ENCODE results near the gene NLGN1. TPM values are rescaled to one million over a fixed set of nuclear protein-coding genes. Genes with fewer than 3 reads are reported as not detected.

NLGN1 gene
- total RNA-seq, 1 experiment from 2014 or later, result 0.85 TPM

- H3K27me3 ChIP-seq (ENCODE audit: control insufficient read depth, insufficient read depth, low read length), result no peaks in the 10 kb centered on the region
- H3K36me3 ChIP-seq (ENCODE audit: control insufficient read depth, insufficient read depth, low read length), result no peaks in the 10 kb centered on the region
- CTCF ChIA-PET, result no interaction called here
- TF ChIP-seq TCF7L2 (IDR thresholded peaks at IDR 0.05; ENCODE audit: low read depth, low read length) (no peak), POLR2AphosphoS5 (IDR thresholded peaks at IDR 0.05; ENCODE audit: low read depth, low read length) (no peak), SIN3A (IDR thresholded peaks at IDR 0.05; ENCODE audit: borderline replicate concordance, insufficient read depth, low read depth, low read length) (no peak), REST (IDR thresholded peaks at IDR 0.05; ENCODE audit: insufficient read depth in 1 of 2, low read depth in 2 of 2, low read length in 1 of 2) (no peak), CTCF (IDR thresholded peaks at IDR 0.05) (no peak)
- H3K4me3 ChIP-seq (ENCODE audit: low read depth in 2 of 2, low read length in 2 of 2), result no peak overlapping the region
- ATAC-seq (no peak), DNase-seq (ENCODE audit: low read depth, low spot score) (no peak)
- BruUV-seq (replicated peaks), result no TSS peak
- intact Hi-C loops (cut with micrococcal nuclease; ENCODE audit: unreplicated experiment) (no loop called here), in situ Hi-C loops (cut with HindIII; ENCODE audit: low pct_unique_long_range_greater_than_20kb, low sequenced_read_pairs) (no loop called here)
- POLR2A ChIA-PET, result no interaction called here
- H3K27ac ChIP-seq (ENCODE audit: low read length), result no peak overlapping the region
- H3K4me1 ChIP-seq (ENCODE audit: control insufficient read depth, insufficient read depth, low read length), result no peaks in the 10 kb centered on the region
- H3K9me3 ChIP-seq (ENCODE audit: control insufficient read depth, insufficient read depth, low read depth, low read length), result no peaks in the 10 kb centered on the region
These were observed 220.6 kb downstream of the NLGN1 start for GRCh38 chr3:173618148-173618547.

- no peak for ATAC-seq
- Histone ChIP-seq H3K27me3 (ENCODE audit: control insufficient read depth, insufficient read depth, low read length) (no peaks in the 10 kb centered on the region), H3K36me3 (ENCODE audit: control insufficient read depth, insufficient read depth, low read length) (no peaks in the 10 kb centered on the region), H3K4me1 (ENCODE audit: control insufficient read depth, insufficient read depth, low read length) (no peaks in the 10 kb centered on the region), H3K9me3 (ENCODE audit: control insufficient read depth, insufficient read depth, low read depth, low read length) (no peaks in the 10 kb centered on the region), H3K27ac (ENCODE audit: low read length) (no peak overlapping the region), H3K4me3 (ENCODE audit: low read depth in 2 of 2, low read length in 2 of 2) (no peak overlapping the region)
- ChIA-PET CTCF (no interaction called here), POLR2A (no interaction called here)
- intact Hi-C loops (cut with micrococcal nuclease; ENCODE audit: unreplicated experiment), result no loop called here
- no TSS peak for BruUV-seq (replicated peaks)
- in situ Hi-C loops (cut with HindIII; ENCODE audit: low pct_unique_long_range_greater_than_20kb, low sequenced_read_pairs), result no loop called here
- no peak for TF ChIP-seq SIN3A (IDR thresholded peaks at IDR 0.05; ENCODE audit: borderline replicate concordance, insufficient read depth, low read depth, low read length)
- no peak for TF ChIP-seq POLR2AphosphoS5 (IDR thresholded peaks at IDR 0.05; ENCODE audit: low read depth, low read length)
- TF ChIP-seq CTCF (IDR thresholded peaks at IDR 0.05), result no peak
- no peak for TF ChIP-seq TCF7L2 (IDR thresholded peaks at IDR 0.05; ENCODE audit: low read depth, low read length)
- TF ChIP-seq REST (IDR thresholded peaks at IDR 0.05; ENCODE audit: insufficient read depth in 1 of 2, low read depth in 2 of 2, low read length in 1 of 2), result no peak
- no peak for DNase-seq (ENCODE audit: low read depth, low spot score)
These were observed 221.2 kb downstream of the NLGN1 start for GRCh38 chr3:173618703-173619102.

Data from Panc1 (cell line).